SH-SY5Y (cell line): ENCODE results near the gene DSTN.

Experiments
- GATA2 ChIP-seq: IDR thresholded peaks from 2 replicates; pipeline ENCODE4 v1.6.1; 2011; ENCODE audit warnings: mild to moderate bottlenecking, low read depth, low read length
- GATA3 ChIP-seq: IDR thresholded peaks from 2 replicates; pipeline ENCODE4 v1.6.1; 2011; ENCODE audit warnings: low read depth, mild to moderate bottlenecking, low read length, moderate library complexity

DNA sequence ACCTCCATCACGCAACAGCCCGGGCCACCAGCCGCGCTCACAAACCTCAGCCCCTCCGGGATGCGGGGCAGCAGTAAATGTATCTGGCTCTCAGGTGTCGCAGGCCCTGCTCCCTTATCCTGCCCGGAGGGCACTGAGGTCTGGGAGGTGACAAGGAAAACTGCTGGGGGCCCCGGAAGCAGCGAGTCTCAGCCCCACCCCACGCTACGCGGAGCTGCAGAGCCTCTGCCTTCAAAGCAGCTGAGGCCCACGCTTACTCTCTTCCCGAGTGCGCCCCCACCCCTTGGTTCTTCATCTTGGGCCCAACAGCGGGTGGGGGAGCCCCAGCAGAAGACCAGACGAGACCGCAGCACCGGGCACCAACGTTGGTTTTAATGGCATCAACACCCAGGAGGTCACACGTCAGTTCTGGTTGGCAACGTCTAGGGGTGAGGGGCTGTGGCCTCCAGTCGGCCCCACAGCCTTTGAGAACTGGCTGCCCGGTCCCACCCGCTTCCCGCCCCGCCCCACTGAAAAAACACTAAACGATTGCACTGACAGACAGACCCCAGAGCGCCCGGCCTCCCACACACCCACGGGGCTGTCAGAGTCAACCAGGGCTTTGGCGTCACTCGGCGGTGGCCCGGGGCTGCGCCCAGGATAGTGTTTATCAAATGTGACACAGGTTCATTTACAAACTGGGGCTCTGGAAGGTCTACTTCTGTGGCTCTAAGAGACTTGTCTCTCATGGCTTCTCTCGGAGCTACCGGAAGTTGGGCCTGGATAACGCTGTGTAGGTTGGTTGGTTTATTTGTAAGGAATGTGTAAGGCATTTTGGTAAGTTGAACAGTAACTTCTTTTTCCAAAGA, 43.7 kb downstream of the DSTN start:
- TF ChIP-seq GATA3 (no peak), GATA2 (no peak)
